HepG2 (cell line): ENCODE results near the gene METTL25. TPM values are rescaled to one million over a fixed set of nuclear protein-coding genes. Genes with fewer than 3 reads are reported as not detected.

Experiments
- ARID2 ChIP-seq: sonication (generic); formaldehyde crosslinking; IDR thresholded peaks from 2 replicates; pipeline ENCODE4 v1.8.1; 2022; ENCODE audit warnings: mild to moderate bottlenecking, missing genetic modification reagents, borderline replicate concordance
- GTF3A ChIP-seq: sonication (generic); formaldehyde crosslinking; conservative IDR thresholded peaks from 2 replicates; pipeline ENCODE4 v1.4.0; 2020; ENCODE audit warnings: mild to moderate bottlenecking, missing genetic modification reagents
- HNF4A ChIP-seq: sonication (generic); formaldehyde crosslinking; IDR thresholded peaks from 2 replicates; pipeline ENCODE4 v1.4.0; 2020; ENCODE audit warnings: missing genetic modification reagents
- HNRNPK ChIP-seq: fragments of 200-400 bp; formaldehyde crosslinking; IDR thresholded peaks from 2 replicates; pipeline ENCODE4 v1.6.1; 2018; ENCODE audit warnings: low read length, low read depth, moderate library complexity, mild to moderate bottlenecking; ENCODE audit not compliant: poor library complexity, severe bottlenecking
- ISL2 ChIP-seq: sonication (generic); formaldehyde crosslinking; IDR thresholded peaks from 2 replicates; pipeline ENCODE4 v1.5.0; 2020; ENCODE audit warnings: missing genetic modification reagents
- KLF12 ChIP-seq: sonication (generic); formaldehyde crosslinking; IDR thresholded peaks from 2 replicates; pipeline ENCODE4 v1.4.0; 2020; ENCODE audit warnings: missing genetic modification reagents, borderline replicate concordance
- PHF21A ChIP-seq: sonication (generic); formaldehyde crosslinking; IDR thresholded peaks from 2 replicates; pipeline ENCODE4 v1.5.0; 2020; ENCODE audit warnings: mild to moderate bottlenecking, missing genetic modification reagents
- POLR2AphosphoS5 ChIP-seq: IDR thresholded peaks from 2 replicates; pipeline ENCODE4 v1.6.1; 2012; ENCODE audit warnings: low read depth, low read length
- SUZ12 ChIP-seq: fragments of 150-350 bp; IDR thresholded peaks from 2 replicates; pipeline ENCODE4 v1.6.1; 2014; ENCODE audit warnings: low read depth, low read length
- ZNF180 ChIP-seq: sonication (generic); formaldehyde crosslinking; IDR thresholded peaks from 2 replicates; pipeline ENCODE4 v1.4.0; 2020; ENCODE audit warnings: low read depth, missing genetic modification reagents, borderline replicate concordance
- ZNF274 ChIP-seq: sonication (generic); formaldehyde crosslinking; IDR thresholded peaks from 2 replicates; pipeline ENCODE4 v1.5.1; 2020; ENCODE audit warnings: mild to moderate bottlenecking, missing genetic modification reagents
- ZNF746 ChIP-seq: sonication (generic); formaldehyde crosslinking; IDR thresholded peaks from 2 replicates; pipeline ENCODE4 v1.8.0; 2022; ENCODE audit warnings: mild to moderate bottlenecking, missing genetic modification reagents
- ZNF773 ChIP-seq: sonication (generic); formaldehyde crosslinking; IDR thresholded peaks from 2 replicates; pipeline ENCODE4 v1.4.0; 2020; ENCODE audit warnings: missing genetic modification reagents, borderline replicate concordance
- polyA plus RNA-seq, 8 experiments: library from polyadenylated mRNA; depleted of rRNA in 3 of 8; stranded (reverse) in 7 of 8; unstranded in 1 of 8; fragments of >200 nt; fragmentation: Illumina TruSeq in 4 of 8; extraction: Trizol in 4 of 8; gene quantifications; 2 replicates each; pipeline versions ENCODE4 v1.2.1 to v1.2.3, GENCODE V29; 2011 to 2016; ENCODE audit warnings: low read depth in 4 of 8, missing spikeins in 1 of 8, mixed read lengths in 1 of 8; ENCODE audit not compliant: insufficient read depth in 1 of 8
- total RNA-seq, 5 experiments: library from RNA; depleted of rRNA; stranded (reverse); fragments of >200 nt; fragmentation: Illumina TruSeq; extraction: Trizol; gene quantifications; 2 replicates each; pipeline ENCODE4 v1.2.3, GENCODE V29; 2016; ENCODE audit warnings: low read depth in 1 of 5
- TF ChIP-seq, protein P1 (sequence below): sonication (generic); formaldehyde crosslinking; IDR thresholded peaks from one replicate; pipeline ENCODE4 v1.5.1; 2020; ENCODE audit warnings: mild to moderate bottlenecking, missing genetic modification reagents; ENCODE audit errors: not compliant biosample characterization
- TF ChIP-seq, protein P2 (sequence below): sonication (generic); formaldehyde crosslinking; IDR thresholded peaks from 2 replicates; pipeline ENCODE4 v1.4.0; 2020; ENCODE audit warnings: missing genetic modification reagents

Gene METTL25
- total and polyA plus RNA-seq, 2 of the 13 experiments (the other 11 are each of a cell fraction or from before 2014, with no cell fraction given): 2.2 to 7.8 TPM

GRCh38 chr12:82358200-82359114 lies at the start of gene METTL25, which contains the start of gene CCDC59 (continued):
- TF ChIP-seq, protein P1, sequence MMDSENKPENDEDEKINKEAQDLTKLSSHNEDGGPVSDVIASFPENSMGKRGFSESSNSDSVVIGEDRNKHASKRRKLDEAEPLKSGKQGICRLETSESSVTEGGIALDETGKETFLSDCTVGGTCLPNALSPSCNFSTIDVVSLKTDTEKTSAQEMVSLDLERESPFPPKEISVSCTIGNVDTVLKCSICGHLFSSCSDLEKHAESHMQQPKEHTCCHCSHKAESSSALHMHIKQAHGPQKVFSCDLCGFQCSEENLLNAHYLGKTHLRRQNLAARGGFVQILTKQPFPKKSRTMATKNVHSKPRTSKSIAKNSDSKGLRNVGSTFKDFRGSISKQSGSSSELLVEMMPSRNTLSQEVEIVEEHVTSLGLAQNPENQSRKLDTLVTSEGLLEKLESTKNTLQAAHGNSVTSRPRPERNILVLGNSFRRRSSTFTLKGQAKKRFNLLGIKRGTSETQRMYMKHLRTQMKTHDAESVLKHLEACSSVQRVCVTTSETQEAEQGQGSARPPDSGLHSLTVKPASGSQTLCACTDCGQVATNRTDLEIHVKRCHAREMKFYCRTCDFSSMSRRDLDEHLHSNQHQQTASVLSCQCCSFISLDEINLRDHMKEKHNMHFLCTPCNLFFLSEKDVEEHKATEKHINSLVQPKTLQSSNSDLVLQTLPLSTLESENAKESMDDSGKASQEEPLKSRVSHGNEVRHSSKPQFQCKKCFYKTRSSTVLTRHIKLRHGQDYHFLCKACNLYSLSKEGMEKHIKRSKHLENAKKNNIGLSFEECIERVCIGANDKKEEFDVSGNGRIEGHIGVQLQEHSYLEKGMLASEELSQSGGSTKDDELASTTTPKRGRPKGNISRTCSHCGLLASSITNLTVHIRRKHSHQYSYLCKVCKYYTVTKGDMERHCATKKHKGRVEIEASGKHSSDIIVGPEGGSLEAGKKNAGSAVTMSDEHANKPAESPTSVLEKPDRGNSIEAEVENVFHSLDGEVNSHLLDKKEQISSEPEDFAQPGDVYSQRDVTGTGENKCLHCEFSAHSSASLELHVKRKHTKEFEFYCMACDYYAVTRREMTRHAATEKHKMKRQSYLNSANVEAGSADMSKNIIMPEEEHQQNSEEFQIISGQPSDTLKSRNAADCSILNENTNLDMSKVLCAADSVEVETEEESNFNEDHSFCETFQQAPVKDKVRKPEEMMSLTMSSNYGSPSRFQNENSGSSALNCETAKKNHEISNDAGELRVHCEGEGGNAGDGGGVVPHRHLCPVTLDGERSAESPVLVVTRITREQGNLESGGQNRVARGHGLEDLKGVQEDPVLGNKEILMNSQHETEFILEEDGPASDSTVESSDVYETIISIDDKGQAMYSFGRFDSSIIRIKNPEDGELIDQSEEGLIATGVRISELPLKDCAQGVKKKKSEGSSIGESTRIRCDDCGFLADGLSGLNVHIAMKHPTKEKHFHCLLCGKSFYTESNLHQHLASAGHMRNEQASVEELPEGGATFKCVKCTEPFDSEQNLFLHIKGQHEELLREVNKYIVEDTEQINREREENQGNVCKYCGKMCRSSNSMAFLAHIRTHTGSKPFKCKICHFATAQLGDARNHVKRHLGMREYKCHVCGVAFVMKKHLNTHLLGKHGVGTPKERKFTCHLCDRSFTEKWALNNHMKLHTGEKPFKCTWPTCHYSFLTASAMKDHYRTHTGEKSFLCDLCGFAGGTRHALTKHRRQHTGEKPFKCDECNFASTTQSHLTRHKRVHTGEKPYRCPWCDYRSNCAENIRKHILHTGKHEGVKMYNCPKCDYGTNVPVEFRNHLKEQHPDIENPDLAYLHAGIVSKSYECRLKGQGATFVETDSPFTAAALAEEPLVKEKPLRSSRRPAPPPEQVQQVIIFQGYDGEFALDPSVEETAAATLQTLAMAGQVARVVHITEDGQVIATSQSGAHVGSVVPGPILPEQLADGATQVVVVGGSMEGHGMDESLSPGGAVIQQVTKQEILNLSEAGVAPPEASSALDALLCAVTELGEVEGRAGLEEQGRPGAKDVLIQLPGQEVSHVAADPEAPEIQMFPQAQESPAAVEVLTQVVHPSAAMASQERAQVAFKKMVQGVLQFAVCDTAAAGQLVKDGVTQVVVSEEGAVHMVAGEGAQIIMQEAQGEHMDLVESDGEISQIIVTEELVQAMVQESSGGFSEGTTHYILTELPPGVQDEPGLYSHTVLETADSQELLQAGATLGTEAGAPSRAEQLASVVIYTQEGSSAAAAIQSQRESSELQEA (CRISPR knock-in tag): no peak
- TF ChIP-seq ARID2 (0 out of 2 replicates have a peak, but pooled peaks have one; percentile 53), HNRNPK (peak; percentile 45), ZNF274 (CRISPR knock-in tag) (peak; percentile 78), PHF21A (CRISPR knock-in tag) (peak; percentile 82), HNF4A (CRISPR knock-in tag) (peak; percentile 44), POLR2AphosphoS5 (peak; percentile 90), ZNF180 (CRISPR knock-in tag) (peak; percentile 81; the same call in 1 of the 2 replicates), ZNF746 (no peak), GTF3A (CRISPR knock-in tag) (peak; percentile 66; the same call in 1 of the 2 replicates), KLF12 (CRISPR knock-in tag) (peak; percentile 94), ZNF773 (CRISPR knock-in tag) (peak; percentile 87; the same call in 1 of the 2 replicates), ISL2 (CRISPR knock-in tag) (peak; percentile 91), SUZ12 (no peak)
- TF ChIP-seq, protein P2, sequence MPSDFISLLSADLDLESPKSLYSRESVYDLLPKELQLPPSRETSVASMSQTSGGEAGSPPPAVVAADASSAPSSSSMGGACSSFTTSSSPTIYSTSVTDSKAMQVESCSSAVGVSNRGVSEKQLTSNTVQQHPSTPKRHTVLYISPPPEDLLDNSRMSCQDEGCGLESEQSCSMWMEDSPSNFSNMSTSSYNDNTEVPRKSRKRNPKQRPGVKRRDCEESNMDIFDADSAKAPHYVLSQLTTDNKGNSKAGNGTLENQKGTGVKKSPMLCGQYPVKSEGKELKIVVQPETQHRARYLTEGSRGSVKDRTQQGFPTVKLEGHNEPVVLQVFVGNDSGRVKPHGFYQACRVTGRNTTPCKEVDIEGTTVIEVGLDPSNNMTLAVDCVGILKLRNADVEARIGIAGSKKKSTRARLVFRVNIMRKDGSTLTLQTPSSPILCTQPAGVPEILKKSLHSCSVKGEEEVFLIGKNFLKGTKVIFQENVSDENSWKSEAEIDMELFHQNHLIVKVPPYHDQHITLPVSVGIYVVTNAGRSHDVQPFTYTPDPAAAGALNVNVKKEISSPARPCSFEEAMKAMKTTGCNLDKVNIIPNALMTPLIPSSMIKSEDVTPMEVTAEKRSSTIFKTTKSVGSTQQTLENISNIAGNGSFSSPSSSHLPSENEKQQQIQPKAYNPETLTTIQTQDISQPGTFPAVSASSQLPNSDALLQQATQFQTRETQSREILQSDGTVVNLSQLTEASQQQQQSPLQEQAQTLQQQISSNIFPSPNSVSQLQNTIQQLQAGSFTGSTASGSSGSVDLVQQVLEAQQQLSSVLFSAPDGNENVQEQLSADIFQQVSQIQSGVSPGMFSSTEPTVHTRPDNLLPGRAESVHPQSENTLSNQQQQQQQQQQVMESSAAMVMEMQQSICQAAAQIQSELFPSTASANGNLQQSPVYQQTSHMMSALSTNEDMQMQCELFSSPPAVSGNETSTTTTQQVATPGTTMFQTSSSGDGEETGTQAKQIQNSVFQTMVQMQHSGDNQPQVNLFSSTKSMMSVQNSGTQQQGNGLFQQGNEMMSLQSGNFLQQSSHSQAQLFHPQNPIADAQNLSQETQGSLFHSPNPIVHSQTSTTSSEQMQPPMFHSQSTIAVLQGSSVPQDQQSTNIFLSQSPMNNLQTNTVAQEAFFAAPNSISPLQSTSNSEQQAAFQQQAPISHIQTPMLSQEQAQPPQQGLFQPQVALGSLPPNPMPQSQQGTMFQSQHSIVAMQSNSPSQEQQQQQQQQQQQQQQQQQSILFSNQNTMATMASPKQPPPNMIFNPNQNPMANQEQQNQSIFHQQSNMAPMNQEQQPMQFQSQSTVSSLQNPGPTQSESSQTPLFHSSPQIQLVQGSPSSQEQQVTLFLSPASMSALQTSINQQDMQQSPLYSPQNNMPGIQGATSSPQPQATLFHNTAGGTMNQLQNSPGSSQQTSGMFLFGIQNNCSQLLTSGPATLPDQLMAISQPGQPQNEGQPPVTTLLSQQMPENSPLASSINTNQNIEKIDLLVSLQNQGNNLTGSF (CRISPR knock-in tag): 0 out of 2 replicates have a peak, but pooled peaks have one; percentile 46
